ENCODE results near the gene ZFP91.
"Not testable (repeated sequence)": the region's sequence is repeated elsewhere in the genome, so short reads cannot be mapped to it uniquely, and the experiment has no call there.

ZFP91 gene

DNA sequence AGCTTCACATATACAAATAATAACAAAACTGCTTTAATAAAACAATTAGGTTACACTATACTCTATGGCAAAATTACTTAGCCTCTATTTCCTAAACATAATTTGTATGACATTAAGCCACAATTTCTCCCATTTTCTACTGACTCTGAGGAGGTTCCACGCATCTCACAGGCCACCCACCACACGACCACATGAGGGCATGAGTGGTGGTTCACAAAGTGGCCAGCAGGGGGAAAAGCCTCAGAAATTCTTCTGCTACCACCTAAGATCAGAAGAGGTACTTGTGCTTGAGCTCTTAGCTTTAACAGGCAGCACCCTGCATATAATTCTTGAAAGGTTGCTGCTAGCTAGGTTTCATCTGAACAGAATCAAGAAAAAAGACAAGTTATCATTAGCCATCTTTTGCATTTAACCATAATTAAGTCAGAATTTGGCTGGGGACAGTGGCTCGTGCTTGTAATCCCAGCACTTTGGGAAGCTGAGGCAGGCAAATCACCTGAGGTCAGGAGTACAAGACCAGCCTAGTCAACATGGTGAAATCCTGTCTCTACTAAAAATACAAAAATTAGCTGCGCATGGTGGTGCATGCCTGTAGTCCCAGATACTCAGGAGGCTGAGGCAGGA, 10.9 kb upstream of the ZFP91 start:
- Histone ChIP-seq H3K9ac (ENCODE audit: low read length) (no peak overlapping the region), H4K20me1 (ENCODE audit: low read depth, low read length) (peaks cover 43% of the 10 kb centered on the region), H3K79me2 (ENCODE audit: insufficient read depth, low read length) (peaks cover 97% of the 10 kb centered on the region), H3K9me2 (replicated peaks; ENCODE audit: insufficient read depth, low read length) (no peaks in the 10 kb centered on the region), H3F3A (ENCODE audit: insufficient read depth) (peaks cover 24% of the 10 kb centered on the region), H3K27me3 (ENCODE audit: low read length) (no peaks in the 10 kb centered on the region), H2AFZ (ENCODE audit: low read depth, low read length, severe bottlenecking) (no peak overlapping the region), H3K4me2 (ENCODE audit: low read depth, low read length, poor library complexity, severe bottlenecking) (peak overlapping the region; percentile 11), H3K4me3 (ENCODE audit: insufficient read depth, low read length, poor library complexity, severe bottlenecking) (no peak overlapping the region), H3K9me3 (ENCODE audit: insufficient read depth, low read length) (no peaks in the 10 kb centered on the region), H3K36me3 (ENCODE audit: low read length) (peaks cover 57% of the 10 kb centered on the region), H3K27ac (ENCODE audit: low read depth, low read length) (no peak overlapping the region)
- no peak for TF ChIP-seq EZH2phosphoT487 (conservative IDR thresholded peaks at IDR 0.05; ENCODE audit: low read length)
- TF ChIP-seq, protein P1, sequence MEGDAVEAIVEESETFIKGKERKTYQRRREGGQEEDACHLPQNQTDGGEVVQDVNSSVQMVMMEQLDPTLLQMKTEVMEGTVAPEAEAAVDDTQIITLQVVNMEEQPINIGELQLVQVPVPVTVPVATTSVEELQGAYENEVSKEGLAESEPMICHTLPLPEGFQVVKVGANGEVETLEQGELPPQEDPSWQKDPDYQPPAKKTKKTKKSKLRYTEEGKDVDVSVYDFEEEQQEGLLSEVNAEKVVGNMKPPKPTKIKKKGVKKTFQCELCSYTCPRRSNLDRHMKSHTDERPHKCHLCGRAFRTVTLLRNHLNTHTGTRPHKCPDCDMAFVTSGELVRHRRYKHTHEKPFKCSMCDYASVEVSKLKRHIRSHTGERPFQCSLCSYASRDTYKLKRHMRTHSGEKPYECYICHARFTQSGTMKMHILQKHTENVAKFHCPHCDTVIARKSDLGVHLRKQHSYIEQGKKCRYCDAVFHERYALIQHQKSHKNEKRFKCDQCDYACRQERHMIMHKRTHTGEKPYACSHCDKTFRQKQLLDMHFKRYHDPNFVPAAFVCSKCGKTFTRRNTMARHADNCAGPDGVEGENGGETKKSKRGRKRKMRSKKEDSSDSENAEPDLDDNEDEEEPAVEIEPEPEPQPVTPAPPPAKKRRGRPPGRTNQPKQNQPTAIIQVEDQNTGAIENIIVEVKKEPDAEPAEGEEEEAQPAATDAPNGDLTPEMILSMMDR (IDR thresholded peaks at IDR 0.05; ENCODE audit: insufficient read depth, low read length, poor library complexity, severe bottlenecking): peak; percentile 77

DNA sequence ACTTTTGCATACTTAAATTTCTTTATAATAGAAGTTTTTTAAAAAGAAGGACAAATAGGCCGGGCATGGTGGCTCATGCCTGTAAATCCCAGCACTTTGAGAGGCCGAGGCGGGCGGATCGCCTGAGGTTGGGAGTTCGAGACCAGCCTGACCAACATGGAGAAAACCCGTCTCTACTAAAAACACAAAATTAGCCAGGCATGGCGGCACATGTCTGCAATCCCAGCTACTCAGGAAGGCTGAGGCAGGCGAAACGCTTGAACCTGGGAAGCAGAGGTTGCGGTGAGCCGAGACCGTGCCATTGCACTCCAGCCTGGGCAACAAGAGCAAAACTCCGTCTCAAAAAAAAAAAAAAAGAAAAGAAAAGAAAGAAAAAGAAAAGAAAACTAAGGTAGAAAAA, 6.0 kb upstream of the ZFP91 start:
- peaks cover 87% of the 10 kb centered on the region for H3K79me2 ChIP-seq (ENCODE audit: insufficient read depth, low read length)
- peak overlapping the region; percentile 89 for H3K4me3 ChIP-seq (ENCODE audit: insufficient read depth, low read length, poor library complexity, severe bottlenecking)

DNA sequence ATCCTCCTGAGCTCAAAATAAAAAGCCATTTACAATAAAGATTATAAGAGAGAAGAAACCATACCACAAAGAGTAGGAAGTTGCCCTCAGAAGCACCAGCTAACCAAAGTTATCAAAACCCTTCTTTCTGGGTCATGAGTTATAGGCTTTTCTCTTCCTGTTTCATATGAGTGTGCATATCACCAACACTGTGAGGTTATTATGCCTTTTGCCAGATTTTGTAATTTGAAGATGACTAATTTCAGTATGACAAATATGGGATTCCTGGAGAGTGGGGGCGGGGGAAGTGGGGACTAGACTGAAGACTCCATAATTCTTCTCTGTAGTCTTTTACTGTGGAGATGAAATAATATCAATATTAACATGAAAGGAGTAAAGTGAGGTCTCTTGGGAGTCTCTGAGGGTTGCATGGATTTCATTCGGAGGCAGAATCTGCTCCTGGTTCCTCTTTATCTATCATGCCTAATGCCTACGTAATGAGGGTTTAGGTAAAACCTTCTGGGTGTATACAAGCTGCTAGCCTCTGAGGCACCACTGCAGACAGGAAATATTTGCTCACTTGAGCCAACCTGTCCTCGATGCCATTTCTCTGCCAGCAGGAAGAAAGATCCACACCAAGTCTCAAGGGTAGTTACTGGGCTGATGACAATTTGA, 5.3 kb upstream of the ZFP91 start:
- H3K9me3 ChIP-seq (ENCODE audit: insufficient read depth, low read length): no peaks in the 10 kb centered on the region
- no peak overlapping the region for H2AFZ ChIP-seq (ENCODE audit: low read depth, low read length, severe bottlenecking)
- peaks cover 46% of the 10 kb centered on the region for H3F3A ChIP-seq (ENCODE audit: insufficient read depth)
- H4K20me1 ChIP-seq (ENCODE audit: low read depth, low read length): peaks cover 7% of the 10 kb centered on the region; the same call in 1 of the 2 replicates
- peak overlapping the region; percentile 96 for H3K9ac ChIP-seq (ENCODE audit: low read length)
- H3K4me2 ChIP-seq (ENCODE audit: low read depth, low read length, poor library complexity, severe bottlenecking): peak overlapping the region; percentile 97
- peaks cover 80% of the 10 kb centered on the region for H3K79me2 ChIP-seq (ENCODE audit: insufficient read depth, low read length)
- H3K27me3 ChIP-seq (ENCODE audit: low read length): no peaks in the 10 kb centered on the region
- peak overlapping the region; percentile 97 for H3K27ac ChIP-seq (ENCODE audit: low read depth, low read length)
- no peaks in the 10 kb centered on the region for H3K9me2 ChIP-seq (replicated peaks; ENCODE audit: insufficient read depth, low read length)
- peak overlapping the region; percentile 89 for H3K4me3 ChIP-seq (ENCODE audit: insufficient read depth, low read length, poor library complexity, severe bottlenecking)
- TF ChIP-seq, protein P1 (IDR thresholded peaks at IDR 0.05; ENCODE audit: insufficient read depth, low read length, poor library complexity, severe bottlenecking): no peak
- TF ChIP-seq EZH2phosphoT487 (conservative IDR thresholded peaks at IDR 0.05; ENCODE audit: low read length): no peak
- peaks cover 22% of the 10 kb centered on the region for H3K36me3 ChIP-seq (ENCODE audit: low read length)

More for the DNA sequence above, 6.0 kb upstream of the ZFP91 start:
- peaks cover 47% of the 10 kb centered on the region for H3F3A ChIP-seq (ENCODE audit: insufficient read depth)
- H3K27ac ChIP-seq (ENCODE audit: low read depth, low read length): peak overlapping the region; percentile 97
- H4K20me1 ChIP-seq (ENCODE audit: low read depth, low read length); H3K27me3 ChIP-seq (ENCODE audit: low read length); H3K9me2 ChIP-seq (replicated peaks; ENCODE audit: insufficient read depth, low read length); H2AFZ ChIP-seq (ENCODE audit: low read depth, low read length, severe bottlenecking); H3K9me3 ChIP-seq (ENCODE audit: insufficient read depth, low read length): not testable (repeated sequence)
- H3K9ac ChIP-seq (ENCODE audit: low read length): peak overlapping the region; percentile 96
- peak overlapping the region; percentile 97 for H3K4me2 ChIP-seq (ENCODE audit: low read depth, low read length, poor library complexity, severe bottlenecking)
- peaks cover 23% of the 10 kb centered on the region for H3K36me3 ChIP-seq (ENCODE audit: low read length)

DNA sequence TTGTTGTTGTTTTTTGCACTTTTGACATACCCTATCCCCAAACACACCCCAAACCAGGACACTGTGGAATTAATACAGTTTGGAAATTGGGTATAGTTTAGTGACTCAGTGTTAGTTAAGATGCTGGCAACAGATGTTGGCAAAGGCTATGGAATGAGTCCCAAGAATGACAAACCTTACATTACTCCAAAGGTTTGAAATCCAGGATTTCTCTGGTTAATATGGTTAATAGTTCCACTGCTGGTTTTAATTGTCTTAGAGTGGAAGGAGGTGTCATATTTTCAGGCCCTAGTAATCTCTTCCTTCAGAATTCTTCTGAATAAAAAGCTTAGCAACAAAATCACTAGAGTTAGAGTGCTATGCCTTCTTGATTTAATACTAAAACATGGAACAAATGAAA, 4.0 kb upstream of the ZFP91 start:
- H3K9me2 ChIP-seq (replicated peaks; ENCODE audit: insufficient read depth, low read length): no peaks in the 10 kb centered on the region
- H3K27me3 ChIP-seq (ENCODE audit: low read length): no peaks in the 10 kb centered on the region
- peak overlapping the region; percentile 97 for H3K4me2 ChIP-seq (ENCODE audit: low read depth, low read length, poor library complexity, severe bottlenecking)
- TF ChIP-seq, protein P1 (IDR thresholded peaks at IDR 0.05; ENCODE audit: insufficient read depth, low read length, poor library complexity, severe bottlenecking): no peak
- TF ChIP-seq EZH2phosphoT487 (conservative IDR thresholded peaks at IDR 0.05; ENCODE audit: low read length): no peak
- peaks cover 34% of the 10 kb centered on the region for H3F3A ChIP-seq (ENCODE audit: insufficient read depth)
- no peaks in the 10 kb centered on the region for H3K9me3 ChIP-seq (ENCODE audit: insufficient read depth, low read length)
- peaks cover 7% of the 10 kb centered on the region; the same call in 1 of the 2 replicates for H4K20me1 ChIP-seq (ENCODE audit: low read depth, low read length)
- peaks cover 70% of the 10 kb centered on the region for H3K79me2 ChIP-seq (ENCODE audit: insufficient read depth, low read length)
- peak overlapping the region; percentile 97 for H3K27ac ChIP-seq (ENCODE audit: low read depth, low read length)
- H2AFZ ChIP-seq (ENCODE audit: low read depth, low read length, severe bottlenecking): no peak overlapping the region
- H3K4me3 ChIP-seq (ENCODE audit: insufficient read depth, low read length, poor library complexity, severe bottlenecking): peak overlapping the region; percentile 89
- peaks cover 13% of the 10 kb centered on the region for H3K36me3 ChIP-seq (ENCODE audit: low read length)
- H3K9ac ChIP-seq (ENCODE audit: low read length): peak overlapping the region; percentile 96

Measured in SU-DHL-6 (cell line).